ENCODE results near the gene IFT20.

The IFT20 gene

DNA sequence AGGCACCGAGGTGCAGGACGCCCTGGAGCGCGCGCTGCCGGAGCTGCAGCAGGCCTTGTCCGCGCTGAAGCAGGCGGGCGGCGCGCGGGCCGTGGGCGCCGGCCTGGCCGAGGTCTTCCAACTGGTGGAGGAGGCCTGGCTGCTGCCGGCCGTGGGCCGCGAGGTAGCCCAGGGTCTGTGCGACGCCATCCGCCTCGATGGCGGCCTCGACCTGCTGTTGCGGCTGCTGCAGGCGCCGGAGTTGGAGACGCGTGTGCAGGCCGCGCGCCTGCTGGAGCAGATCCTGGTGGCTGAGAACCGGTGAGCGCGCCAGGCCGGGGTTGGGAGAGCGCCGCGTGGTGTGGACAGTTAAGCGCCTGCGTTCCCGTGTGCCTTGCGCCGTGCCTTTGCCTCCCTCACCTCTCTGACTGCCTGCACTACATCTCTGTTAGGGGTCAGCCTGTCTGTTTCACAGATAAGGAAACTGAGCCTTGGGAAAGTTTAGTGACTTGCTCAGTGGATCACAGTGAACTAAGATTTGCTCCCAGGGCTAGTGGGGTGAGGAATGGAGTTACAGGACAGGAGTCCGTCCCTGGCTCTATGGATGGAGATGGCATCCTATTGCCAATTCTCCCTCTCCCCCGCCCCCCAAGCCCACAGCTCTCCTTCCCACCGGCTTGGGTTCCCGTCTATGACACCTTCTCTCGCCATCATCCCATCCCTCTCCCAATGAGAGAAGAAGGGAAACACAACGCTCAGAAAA lies 37.1 kb upstream of the IFT20 start:
- TF ChIP-seq CTCF (IDR thresholded peaks at IDR 0.05; ENCODE audit: insufficient read depth, low read depth, low read length, missing control alignments): no peak
- peak; percentile 55 for DNase-seq (ENCODE audit: low read depth)
- peak overlapping the region; percentile 76 for H3K4me3 ChIP-seq (ENCODE audit: low read depth, low read length)

GRCh38 chr17:28371245-28372202 lies 36.3 kb upstream of the IFT20 start, which contains the start of gene SARM1:
Gene SARM1 (plus strand): TSS chr17:28371694. CDS start chr17:28372033, 339 bp downstream.
- DNase-seq (ENCODE audit: low read depth): peak; percentile 94
- peak within 1 kb of the TSS; percentile 76 for H3K4me3 ChIP-seq (ENCODE audit: low read depth, low read length)
- TF ChIP-seq CTCF (IDR thresholded peaks at IDR 0.05; ENCODE audit: insufficient read depth, low read depth, low read length, missing control alignments): no peak

DNA sequence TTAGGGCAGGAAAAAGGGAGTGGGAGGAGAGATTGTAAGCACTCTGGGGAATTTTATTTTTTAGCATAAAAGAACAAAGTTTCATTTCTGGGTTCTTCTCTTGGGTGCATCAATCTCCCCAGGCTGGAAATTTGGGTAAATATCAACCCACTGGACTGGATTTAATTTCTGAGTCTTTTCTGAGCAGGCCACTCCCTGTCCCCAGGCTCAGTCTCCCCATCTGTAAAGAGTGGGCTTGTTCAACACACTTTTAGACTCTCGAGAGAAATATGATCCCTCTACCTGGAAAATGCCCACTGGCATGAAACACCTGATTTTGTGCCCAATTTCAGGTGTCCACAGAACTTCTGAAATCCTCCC lies 35.5 kb upstream of the IFT20 start:
- TF ChIP-seq CTCF (IDR thresholded peaks at IDR 0.05; ENCODE audit: insufficient read depth, low read depth, low read length, missing control alignments): no peak
- DNase-seq (ENCODE audit: low read depth): no peak
- H3K4me3 ChIP-seq (ENCODE audit: low read depth, low read length): no peak overlapping the region

- peak within 1 kb of the TSS; percentile 76 for H3K4me3 ChIP-seq (ENCODE audit: low read depth, low read length)
- no peak for TF ChIP-seq CTCF (IDR thresholded peaks at IDR 0.05; ENCODE audit: insufficient read depth, low read depth, low read length, missing control alignments)
- no peak for DNase-seq (ENCODE audit: low read depth)
Observed at GRCh38 chr17:28370035-28370743, 34.9 kb upstream of the IFT20 start, which contains the start of gene VTN. Gene VTN (minus strand): TSS chr17:28370307. CDS start chr17:28370203, 104 bp downstream.

DNA sequence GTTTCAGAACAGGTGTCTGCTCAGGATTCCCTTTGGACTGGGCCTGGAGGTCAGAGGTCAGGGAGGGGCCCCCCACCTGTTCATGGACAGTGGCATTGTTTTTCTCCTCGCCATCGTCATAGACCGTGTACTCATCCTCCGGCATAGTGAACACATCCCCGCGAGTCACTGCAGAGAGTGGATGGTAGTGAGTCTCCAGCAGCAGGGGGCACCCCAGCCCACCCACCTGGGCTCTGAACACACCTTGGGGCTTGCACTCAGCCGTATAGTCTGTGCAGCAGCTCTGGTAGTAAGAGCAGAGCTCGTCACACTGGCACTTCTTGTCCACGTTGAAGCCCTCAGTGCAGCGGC lies 34.4 kb upstream of the IFT20 start:
- no peak for DNase-seq (ENCODE audit: low read depth)
- no peak for TF ChIP-seq CTCF (IDR thresholded peaks at IDR 0.05; ENCODE audit: insufficient read depth, low read depth, low read length, missing control alignments)
- no peak overlapping the region for H3K4me3 ChIP-seq (ENCODE audit: low read depth, low read length)

GRCh38 chr17:28368915-28369683 lies 33.8 kb upstream of the IFT20 start:
- H3K4me3 ChIP-seq (ENCODE audit: low read depth, low read length): no peak overlapping the region
- no peak for DNase-seq (ENCODE audit: low read depth)
- TF ChIP-seq CTCF (IDR thresholded peaks at IDR 0.05; ENCODE audit: insufficient read depth, low read depth, low read length, missing control alignments): no peak

Data from GM12865 (cell line).